Vagina (tissue), 2 donors: Measurements from ENCODE around the gene FCN2.

Experiments used
- POLR2A ChIP-seq, 2 donors: fragments of 450-650 bp; IDR thresholded peaks; one replicate each; pipeline ENCODE4 v1.6.1; 2017; ENCODE audit warnings: antibody characterized with exemption in 2 of 2, mild to moderate bottlenecking in 2 of 2, moderate library complexity in 2 of 2
- POLR2AphosphoS5 ChIP-seq, 2 donors: sonication (generic); formaldehyde crosslinking; IDR thresholded peaks; one replicate each; pipeline ENCODE4 v1.9.0; 2017; ENCODE audit warnings: antibody characterized with exemption in 2 of 2, mild to moderate bottlenecking in 2 of 2, low read depth in 1 of 2; ENCODE audit not compliant: insufficient read depth in 1 of 2
- TF ChIP-seq, protein P1 (sequence below), 3 experiments: fragments of 450-650 bp in 2 of 3; fragments of 200-600 bp in 1 of 3; sonication (generic) in 1 of 3; IDR thresholded peaks; one replicate each; pipeline ENCODE4 v1.5.1; 2017 to 2019; ENCODE audit warnings: antibody characterized with exemption in 3 of 3, mild to moderate bottlenecking in 2 of 3, moderate library complexity in 2 of 3

DNA sequence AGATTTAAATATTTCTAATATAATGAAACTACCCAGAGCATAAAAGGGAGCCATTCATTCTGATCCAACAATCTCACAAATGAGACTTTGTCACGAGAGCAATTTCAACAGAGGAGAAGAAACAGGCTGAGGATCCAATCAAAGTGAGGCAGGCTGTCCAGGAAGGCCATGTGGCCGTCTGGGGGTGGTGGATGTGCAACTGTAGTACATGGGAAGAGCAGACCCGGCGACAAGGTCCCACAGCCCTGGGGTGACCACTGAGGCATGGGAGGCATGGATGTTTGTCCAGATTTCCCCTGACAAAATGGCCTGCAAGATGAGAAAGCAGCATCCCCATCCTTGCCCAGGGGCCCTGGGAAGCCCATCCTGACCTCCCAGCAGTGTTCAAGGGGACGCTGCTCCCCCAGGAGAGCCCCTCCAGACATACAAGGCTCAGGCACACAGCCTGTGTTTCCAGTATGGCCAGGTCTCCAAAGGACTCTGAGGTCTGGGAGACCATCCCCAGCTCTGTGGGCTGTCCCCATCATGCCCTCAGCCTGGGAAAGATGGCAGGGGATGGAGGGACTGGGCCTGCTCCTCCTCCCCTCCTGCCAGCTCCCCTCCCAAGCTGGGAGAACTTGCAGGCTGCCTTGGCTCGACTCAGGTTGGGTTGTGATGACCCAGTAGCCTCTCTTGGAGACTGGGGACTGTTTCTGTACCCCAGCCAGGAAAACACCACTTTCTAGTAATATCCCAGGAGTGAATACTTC, 27.5 kb upstream of the FCN2 start:
- TF ChIP-seq, protein P1, sequence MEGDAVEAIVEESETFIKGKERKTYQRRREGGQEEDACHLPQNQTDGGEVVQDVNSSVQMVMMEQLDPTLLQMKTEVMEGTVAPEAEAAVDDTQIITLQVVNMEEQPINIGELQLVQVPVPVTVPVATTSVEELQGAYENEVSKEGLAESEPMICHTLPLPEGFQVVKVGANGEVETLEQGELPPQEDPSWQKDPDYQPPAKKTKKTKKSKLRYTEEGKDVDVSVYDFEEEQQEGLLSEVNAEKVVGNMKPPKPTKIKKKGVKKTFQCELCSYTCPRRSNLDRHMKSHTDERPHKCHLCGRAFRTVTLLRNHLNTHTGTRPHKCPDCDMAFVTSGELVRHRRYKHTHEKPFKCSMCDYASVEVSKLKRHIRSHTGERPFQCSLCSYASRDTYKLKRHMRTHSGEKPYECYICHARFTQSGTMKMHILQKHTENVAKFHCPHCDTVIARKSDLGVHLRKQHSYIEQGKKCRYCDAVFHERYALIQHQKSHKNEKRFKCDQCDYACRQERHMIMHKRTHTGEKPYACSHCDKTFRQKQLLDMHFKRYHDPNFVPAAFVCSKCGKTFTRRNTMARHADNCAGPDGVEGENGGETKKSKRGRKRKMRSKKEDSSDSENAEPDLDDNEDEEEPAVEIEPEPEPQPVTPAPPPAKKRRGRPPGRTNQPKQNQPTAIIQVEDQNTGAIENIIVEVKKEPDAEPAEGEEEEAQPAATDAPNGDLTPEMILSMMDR (IDR thresholded peaks at IDR 0.05) = no peak
- TF ChIP-seq POLR2A (IDR thresholded peaks at IDR 0.05) = no peak
- no peak for TF ChIP-seq POLR2AphosphoS5 (IDR thresholded peaks at IDR 0.05; ENCODE audit: insufficient read depth in 1 of 2, low read depth in 1 of 2)
